ENCODE results near the gene ANP32A.
"Not testable (repeated sequence)": the region's sequence is repeated elsewhere in the genome, so short reads cannot be mapped to it uniquely, and the experiment has no call there.

Gene ANP32A

GRCh38 chr15:68764090-68764489, 56.6 kb downstream of the ANP32A start:
- no peaks in the 10 kb centered on the region for H3K36me3 ChIP-seq (ENCODE audit: insufficient read depth, low read length)
- peaks cover 3% of the 10 kb centered on the region for H3K27me3 ChIP-seq (ENCODE audit: control insufficient read depth, insufficient read depth, low read length)
- H3K4me2 ChIP-seq (ENCODE audit: low read length), result no peak overlapping the region
- H3K4me3 ChIP-seq (ENCODE audit: low read length), result no peak overlapping the region
- H3K9me3 ChIP-seq (replicated peaks; ENCODE audit: low read length), result no peaks in the 10 kb centered on the region
- H3K4me1 ChIP-seq (ENCODE audit: control insufficient read depth, insufficient read depth, low read length), result peaks cover 7% of the 10 kb centered on the region
- H3K9ac ChIP-seq (ENCODE audit: low read depth, low read length), result no peak overlapping the region

DNA sequence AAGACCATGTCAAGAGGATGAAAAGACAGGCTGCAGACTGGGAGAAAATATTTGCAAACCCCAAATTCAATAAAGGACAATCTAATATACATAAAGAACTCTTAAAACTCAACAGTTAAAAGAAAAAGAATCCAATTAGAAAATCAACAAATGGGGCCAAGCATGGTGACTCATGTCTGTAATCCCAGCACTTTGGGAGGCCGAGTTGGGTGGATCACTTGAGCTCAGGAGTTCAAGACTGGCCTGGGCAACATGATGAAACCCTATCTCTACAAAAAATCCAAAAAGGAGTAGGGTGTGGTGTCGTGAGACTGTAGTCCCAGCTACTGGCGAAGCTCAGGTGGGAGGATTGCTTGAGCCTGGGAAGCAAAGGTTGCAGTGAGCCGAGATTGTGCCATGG, 57.6 kb downstream of the ANP32A start:
- Histone ChIP-seq H3K4me1 (ENCODE audit: control insufficient read depth, insufficient read depth, low read length) (no peaks in the 10 kb centered on the region), H3K9me3 (replicated peaks; ENCODE audit: low read length) (no peaks in the 10 kb centered on the region), H3K27me3 (ENCODE audit: control insufficient read depth, insufficient read depth, low read length) (peaks cover 3% of the 10 kb centered on the region), H3K9ac (ENCODE audit: low read depth, low read length) (no peak overlapping the region), H3K36me3 (ENCODE audit: insufficient read depth, low read length) (no peaks in the 10 kb centered on the region), H3K4me3 (ENCODE audit: low read length) (no peak overlapping the region), H3K4me2 (ENCODE audit: low read length) (no peak overlapping the region)

DNA sequence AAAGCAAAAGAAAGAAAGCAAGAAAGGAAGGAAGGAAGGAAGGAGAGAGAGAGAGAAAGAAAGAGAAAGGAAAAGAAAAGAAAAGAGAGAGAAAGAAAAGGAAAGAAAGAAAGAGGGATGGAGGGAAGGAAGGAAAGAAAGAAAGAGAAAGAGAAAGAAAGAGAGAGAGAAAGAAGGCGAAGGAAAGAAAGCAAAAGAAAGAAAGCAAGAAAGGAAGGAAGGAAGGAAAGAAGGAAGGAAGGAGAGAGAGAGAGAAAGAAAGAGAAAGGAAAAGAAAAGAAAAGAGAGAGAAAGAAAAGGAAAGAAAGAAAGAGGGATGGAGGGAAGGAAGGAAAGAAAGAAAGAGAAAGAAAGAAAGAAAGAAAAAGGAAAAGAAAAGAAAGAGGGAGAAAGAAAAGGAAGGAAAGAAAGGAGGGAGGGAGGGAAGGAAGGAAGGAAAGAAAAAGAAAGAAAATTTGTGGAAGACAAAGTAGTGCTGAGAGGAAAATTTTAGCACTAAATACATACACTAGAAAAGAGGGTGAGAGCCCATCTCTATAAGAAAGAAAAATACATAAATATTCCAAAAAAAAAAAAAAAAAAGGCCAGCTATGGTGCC, 60.6 kb downstream of the ANP32A start:
- H3K9me3 ChIP-seq (replicated peaks; ENCODE audit: low read length); H3K4me3 ChIP-seq (ENCODE audit: low read length); H3K36me3 ChIP-seq (ENCODE audit: insufficient read depth, low read length); H3K4me2 ChIP-seq (ENCODE audit: low read length); H3K9ac ChIP-seq (ENCODE audit: low read depth, low read length); H3K4me1 ChIP-seq (ENCODE audit: control insufficient read depth, insufficient read depth, low read length): not testable (repeated sequence)
- H3K27me3 ChIP-seq (ENCODE audit: control insufficient read depth, insufficient read depth, low read length), result peaks cover 12% of the 10 kb centered on the region

GRCh38 chr15:68755731-68756130, 65.0 kb downstream of the ANP32A start:
- H3K9me3 ChIP-seq (replicated peaks; ENCODE audit: low read length), result no peaks in the 10 kb centered on the region
- H3K4me3 ChIP-seq (ENCODE audit: low read length), result no peak overlapping the region
- no peak overlapping the region for H3K4me2 ChIP-seq (ENCODE audit: low read length)
- peaks cover 13% of the 10 kb centered on the region for H3K27me3 ChIP-seq (ENCODE audit: control insufficient read depth, insufficient read depth, low read length)
- H3K9ac ChIP-seq (ENCODE audit: low read depth, low read length), result no peak overlapping the region
- no peaks in the 10 kb centered on the region for H3K4me1 ChIP-seq (ENCODE audit: control insufficient read depth, insufficient read depth, low read length)
- no peaks in the 10 kb centered on the region for H3K36me3 ChIP-seq (ENCODE audit: insufficient read depth, low read length)

GRCh38 chr15:68751622-68752021, 69.1 kb downstream of the ANP32A start:
- Histone ChIP-seq H3K36me3 (ENCODE audit: insufficient read depth, low read length) (no peaks in the 10 kb centered on the region), H3K4me3 (ENCODE audit: low read length) (no peak overlapping the region), H3K9me3 (replicated peaks; ENCODE audit: low read length) (no peaks in the 10 kb centered on the region), H3K27me3 (ENCODE audit: control insufficient read depth, insufficient read depth, low read length) (peaks cover 26% of the 10 kb centered on the region), H3K4me2 (ENCODE audit: low read length) (no peak overlapping the region), H3K9ac (ENCODE audit: low read depth, low read length) (no peak overlapping the region), H3K4me1 (ENCODE audit: control insufficient read depth, insufficient read depth, low read length) (no peaks in the 10 kb centered on the region)

GRCh38 chr15:68749793-68750192, 70.9 kb downstream of the ANP32A start:
- Histone ChIP-seq H3K9me3 (replicated peaks; ENCODE audit: low read length) (no peaks in the 10 kb centered on the region), H3K9ac (ENCODE audit: low read depth, low read length) (no peak overlapping the region), H3K4me3 (ENCODE audit: low read length) (no peak overlapping the region), H3K27me3 (ENCODE audit: control insufficient read depth, insufficient read depth, low read length) (peaks cover 14% of the 10 kb centered on the region), H3K4me1 (ENCODE audit: control insufficient read depth, insufficient read depth, low read length) (no peaks in the 10 kb centered on the region), H3K4me2 (ENCODE audit: low read length) (no peak overlapping the region), H3K36me3 (ENCODE audit: insufficient read depth, low read length) (no peaks in the 10 kb centered on the region)

DNA sequence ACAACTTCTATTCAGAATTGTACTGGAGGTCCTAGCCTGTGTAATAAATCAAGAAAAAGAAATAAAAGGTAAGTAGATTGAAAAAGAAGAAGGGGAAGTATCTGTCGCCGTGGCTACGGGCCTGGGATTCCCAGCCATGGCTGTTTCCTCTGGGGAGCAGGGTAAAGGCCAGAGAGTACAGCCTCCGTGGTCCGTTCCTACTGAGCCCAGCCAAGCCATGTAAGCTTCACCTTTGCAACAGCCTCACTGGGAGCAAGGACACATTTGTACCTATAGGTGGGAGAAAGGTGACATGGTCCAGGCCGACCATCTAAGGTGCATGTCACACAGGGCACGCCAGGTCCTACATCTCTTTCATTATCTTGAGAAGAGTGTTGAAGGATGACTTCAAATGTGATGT, 71.3 kb downstream of the ANP32A start:
- Histone ChIP-seq H3K9ac (ENCODE audit: low read depth, low read length) (no peak overlapping the region), H3K36me3 (ENCODE audit: insufficient read depth, low read length) (no peaks in the 10 kb centered on the region), H3K9me3 (replicated peaks; ENCODE audit: low read length) (no peaks in the 10 kb centered on the region)

GRCh38 chr15:68743256-68743655, 77.4 kb downstream of the ANP32A start:
- Histone ChIP-seq H3K4me1 (ENCODE audit: control insufficient read depth, insufficient read depth, low read length) (no peaks in the 10 kb centered on the region), H3K27me3 (ENCODE audit: control insufficient read depth, insufficient read depth, low read length) (peaks cover 12% of the 10 kb centered on the region), H3K9ac (ENCODE audit: low read depth, low read length) (no peak overlapping the region), H3K9me3 (replicated peaks; ENCODE audit: low read length) (no peaks in the 10 kb centered on the region), H3K36me3 (ENCODE audit: insufficient read depth, low read length) (no peaks in the 10 kb centered on the region), H3K4me2 (ENCODE audit: low read length) (no peak overlapping the region), H3K4me3 (ENCODE audit: low read length) (no peak overlapping the region)

More for the DNA sequence above, 71.3 kb downstream of the ANP32A start:
- Histone ChIP-seq H3K4me2 (ENCODE audit: low read length) (no peak overlapping the region), H3K4me3 (ENCODE audit: low read length) (no peak overlapping the region), H3K4me1 (ENCODE audit: control insufficient read depth, insufficient read depth, low read length) (no peaks in the 10 kb centered on the region), H3K27me3 (ENCODE audit: control insufficient read depth, insufficient read depth, low read length) (peaks cover 13% of the 10 kb centered on the region)

GRCh38 chr15:68739390-68740080, 81.2 kb downstream of the ANP32A start:
- Histone ChIP-seq H3K4me2 (ENCODE audit: low read length) (no peak overlapping the region), H3K4me3 (ENCODE audit: low read length) (no peak overlapping the region), H3K27me3 (ENCODE audit: control insufficient read depth, insufficient read depth, low read length) (peaks cover 27% of the 10 kb centered on the region), H3K9me3 (replicated peaks; ENCODE audit: low read length) (no peaks in the 10 kb centered on the region), H3K36me3 (ENCODE audit: insufficient read depth, low read length) (no peaks in the 10 kb centered on the region), H3K4me1 (ENCODE audit: control insufficient read depth, insufficient read depth, low read length) (no peaks in the 10 kb centered on the region), H3K9ac (ENCODE audit: low read depth, low read length) (no peak overlapping the region)

DNA sequence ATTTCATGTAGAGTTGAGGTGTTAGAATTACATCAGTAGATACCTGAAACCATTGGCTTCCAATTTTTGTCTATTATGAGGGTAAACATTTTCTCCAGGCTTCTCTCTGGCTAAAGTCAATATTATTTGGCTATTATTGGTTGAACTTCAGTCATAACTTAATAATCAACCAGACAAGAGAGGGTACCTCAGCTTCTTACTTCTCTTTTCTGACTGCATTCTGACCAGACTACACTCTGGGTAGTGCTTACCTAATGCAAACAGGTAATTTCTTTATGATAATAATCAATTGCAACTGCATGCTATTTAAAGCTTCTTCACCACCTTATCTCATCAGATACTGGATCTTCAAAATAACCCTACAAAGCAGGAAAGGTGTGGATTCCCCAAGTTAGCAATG, 85.1 kb downstream of the ANP32A start:
- Histone ChIP-seq H3K4me1 (ENCODE audit: control insufficient read depth, insufficient read depth, low read length) (no peaks in the 10 kb centered on the region), H3K4me2 (ENCODE audit: low read length) (no peak overlapping the region), H3K27me3 (ENCODE audit: control insufficient read depth, insufficient read depth, low read length) (peaks cover 47% of the 10 kb centered on the region), H3K9me3 (replicated peaks; ENCODE audit: low read length) (no peaks in the 10 kb centered on the region), H3K4me3 (ENCODE audit: low read length) (no peak overlapping the region), H3K36me3 (ENCODE audit: insufficient read depth, low read length) (no peaks in the 10 kb centered on the region), H3K9ac (ENCODE audit: low read depth, low read length) (no peak overlapping the region)

DNA sequence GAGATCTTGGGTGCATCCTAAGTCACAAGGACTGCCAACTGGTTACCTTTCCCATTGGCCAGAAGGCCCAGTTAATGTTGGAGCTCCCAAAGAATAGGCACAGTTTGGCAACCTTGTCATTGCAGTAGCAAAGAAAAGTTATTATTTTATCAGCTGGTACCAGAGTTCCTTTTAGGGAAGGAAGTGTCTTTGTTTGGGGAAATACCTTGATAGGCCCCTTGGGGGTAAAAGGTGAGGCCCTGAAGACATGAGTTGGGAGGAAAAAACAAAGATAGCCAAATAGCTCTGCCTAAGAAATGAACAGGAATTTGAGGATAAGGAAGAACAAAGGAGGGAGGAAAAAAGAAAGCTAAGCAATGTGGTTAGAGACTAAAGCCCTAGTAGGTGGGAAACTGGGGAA, 85.8 kb downstream of the ANP32A start:
- Histone ChIP-seq H3K4me3 (ENCODE audit: low read length) (no peak overlapping the region), H3K4me1 (ENCODE audit: control insufficient read depth, insufficient read depth, low read length) (no peaks in the 10 kb centered on the region), H3K27me3 (ENCODE audit: control insufficient read depth, insufficient read depth, low read length) (peaks cover 41% of the 10 kb centered on the region), H3K9me3 (replicated peaks; ENCODE audit: low read length) (no peaks in the 10 kb centered on the region), H3K9ac (ENCODE audit: low read depth, low read length) (no peak overlapping the region), H3K4me2 (ENCODE audit: low read length) (no peak overlapping the region), H3K36me3 (ENCODE audit: insufficient read depth, low read length) (no peaks in the 10 kb centered on the region)

DNA sequence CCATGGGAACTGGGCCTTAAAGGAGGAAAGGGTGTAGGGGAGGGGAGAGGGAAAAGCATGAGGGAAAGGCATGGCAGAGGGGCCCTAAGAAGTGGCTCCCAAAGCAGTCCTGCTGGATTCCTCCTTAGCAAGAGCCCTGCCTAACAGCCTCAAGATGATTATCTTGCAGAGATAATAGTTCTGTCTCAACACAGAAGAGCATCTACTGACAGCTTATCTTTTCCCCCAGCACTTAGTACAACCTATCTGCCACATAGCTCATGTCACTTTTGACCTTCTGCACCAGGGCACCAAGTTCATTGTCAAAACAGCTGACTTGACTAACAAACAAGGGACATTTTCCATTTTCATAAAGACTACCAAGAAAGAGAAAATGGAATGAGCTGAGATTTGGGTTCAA, 86.3 kb downstream of the ANP32A start:
- Histone ChIP-seq H3K4me2 (ENCODE audit: low read length) (no peak overlapping the region), H3K27me3 (ENCODE audit: control insufficient read depth, insufficient read depth, low read length) (peaks cover 35% of the 10 kb centered on the region), H3K36me3 (ENCODE audit: insufficient read depth, low read length) (no peaks in the 10 kb centered on the region), H3K4me1 (ENCODE audit: control insufficient read depth, insufficient read depth, low read length) (no peaks in the 10 kb centered on the region), H3K4me3 (ENCODE audit: low read length) (no peak overlapping the region), H3K9me3 (replicated peaks; ENCODE audit: low read length) (no peaks in the 10 kb centered on the region), H3K9ac (ENCODE audit: low read depth, low read length) (no peak overlapping the region)
